HG03025 (cell line): Measurements from ENCODE around the gene DPP7.
A peak's percentile ranks its signal among the peaks of the same experiment; 100 is the strongest.
"Not testable (repeated sequence)": the region's sequence is repeated elsewhere in the genome, so short reads cannot be mapped to it uniquely, and the experiment has no call there.

ENCODE experiments used
- ATAC-seq: cut with Tn5 transposase; IDR thresholded peaks from one replicate; pipeline ENCODE4 v1.9.1; 2021; ENCODE audit warnings: mild to moderate bottlenecking, moderate library complexity; ENCODE audit not compliant: unreplicated experiment, low FRiP score

The DPP7 gene

GRCh38 chr9:137134191-137134590, 19.7 kb upstream of the DPP7 start:
- no peak for ATAC-seq

- ATAC-seq = no peak
Observed at GRCh38 chr9:137130176-137130755, 15.7 kb upstream of the DPP7 start.

- peak; percentile 64 for ATAC-seq
Observed at GRCh38 chr9:137129456-137130175, 15.1 kb upstream of the DPP7 start.

GRCh38 chr9:137128862-137129455, 14.4 kb upstream of the DPP7 start:
- no peak for ATAC-seq

GRCh38 chr9:137128158-137128861, 13.8 kb upstream of the DPP7 start:
- ATAC-seq = no peak

- no peak for ATAC-seq
Observed at GRCh38 chr9:137127301-137128157, 13.0 kb upstream of the DPP7 start.

GRCh38 chr9:137126786-137127185, 12.3 kb upstream of the DPP7 start:
- ATAC-seq = no peak

GRCh38 chr9:137123952-137124462, 9.5 kb upstream of the DPP7 start:
- ATAC-seq = not testable (repeated sequence)

- ATAC-seq = no peak
Observed at GRCh38 chr9:137123468-137123837, 8.9 kb upstream of the DPP7 start.

- ATAC-seq = not testable (repeated sequence)
Observed at GRCh38 chr9:137122796-137123467, 8.4 kb upstream of the DPP7 start.

GRCh38 chr9:137121927-137122795, 7.6 kb upstream of the DPP7 start:
- ATAC-seq = not testable (repeated sequence)

- not testable (repeated sequence) for ATAC-seq
Observed at GRCh38 chr9:137118092-137118603, 3.6 kb upstream of the DPP7 start.

- ATAC-seq = no peak
Observed at GRCh38 chr9:137117269-137117731, 2.8 kb upstream of the DPP7 start.

- no peak for ATAC-seq
Observed at GRCh38 chr9:137116728-137117127, 2.2 kb upstream of the DPP7 start.

GRCh38 chr9:137116027-137116507, 1.5 kb upstream of the DPP7 start:
- ATAC-seq = no peak

- no peak for ATAC-seq
Observed at GRCh38 chr9:137115394-137116026, 977 bp upstream of the DPP7 start.

GRCh38 chr9:137114220-137114612, 317 bp downstream of the DPP7 start:
- ATAC-seq = no peak
